CD4-positive, alpha-beta T cell treated with Interleukin-4 for 1 hour (primary cell): ENCODE results near the gene GTF3C1.

Source experiments
- DNase-seq, 2 donors: peaks; one replicate each; pipeline ENCODE4 v3.0.0-alpha.2; 2020 to 2022

Gene GTF3C1

GRCh38 chr16:27515874-27516353, 33.8 kb downstream of the GTF3C1 start:
- peak; percentile 6 to 13 for DNase-seq

GRCh38 chr16:27514806-27515205, 34.9 kb downstream of the GTF3C1 start:
- DNase-seq = no peak

- DNase-seq = no peak
Observed at GRCh38 chr16:27511657-27512448, 37.9 kb downstream of the GTF3C1 start.

- DNase-seq = no peak
Observed at GRCh38 chr16:27508476-27508875, 41.2 kb downstream of the GTF3C1 start.

GRCh38 chr16:27506771-27507170, 42.9 kb downstream of the GTF3C1 start:
- no peak for DNase-seq

- no peak for DNase-seq
Observed at GRCh38 chr16:27505297-27506236, 44.1 kb downstream of the GTF3C1 start.

GRCh38 chr16:27503662-27504061, 46.1 kb downstream of the GTF3C1 start:
- DNase-seq = no peak

- DNase-seq = no peak
Observed at GRCh38 chr16:27500801-27501200, 48.9 kb downstream of the GTF3C1 start.

- DNase-seq = no peak
Observed at GRCh38 chr16:27499659-27500055, 50.1 kb downstream of the GTF3C1 start.

- DNase-seq = no peak
Observed at GRCh38 chr16:27498916-27499658, 50.6 kb downstream of the GTF3C1 start.

GRCh38 chr16:27498031-27498825, 51.5 kb downstream of the GTF3C1 start:
- DNase-seq = no peak

- DNase-seq = no peak
Observed at GRCh38 chr16:27495191-27495590, 54.5 kb downstream of the GTF3C1 start.

GRCh38 chr16:27492588-27492979, 57.1 kb downstream of the GTF3C1 start:
- DNase-seq = no peak

- DNase-seq = peak; percentile 18 to 23
Observed at GRCh38 chr16:27491894-27492587, 57.7 kb downstream of the GTF3C1 start.

- no peak for DNase-seq
Observed at GRCh38 chr16:27489906-27490305, 59.8 kb downstream of the GTF3C1 start.

- DNase-seq = no peak
Observed at GRCh38 chr16:27489421-27489820, 60.3 kb downstream of the GTF3C1 start.

- DNase-seq = no peak
Observed at GRCh38 chr16:27486760-27487159, 63.0 kb downstream of the GTF3C1 start.

GRCh38 chr16:27486344-27486743, 63.4 kb downstream of the GTF3C1 start:
- DNase-seq = no peak

GRCh38 chr16:27485811-27486210, 63.9 kb downstream of the GTF3C1 start:
- no peak for DNase-seq

- no peak for DNase-seq
Observed at GRCh38 chr16:27485126-27485525, 64.6 kb downstream of the GTF3C1 start.

GRCh38 chr16:27483624-27484023, 66.1 kb downstream of the GTF3C1 start:
- no peak for DNase-seq

GRCh38 chr16:27483088-27483437, 66.7 kb downstream of the GTF3C1 start:
- DNase-seq = no peak
